Coronary artery (tissue), 2 donors: ENCODE measurements around the gene PLEKHA7.
"Not testable (repeated sequence)": the region's sequence is repeated elsewhere in the genome, so short reads cannot be mapped to it uniquely, and the experiment has no call there.

ENCODE experiments used
- DNase-seq: peaks from one replicate; pipeline ENCODE4 v3.0.0-alpha.2; 2017; ENCODE audit warnings: low spot score
- H3K27ac ChIP-seq, 2 donors: fragments of 200-600 bp; sonication (generic); one replicate each; pipeline ENCODE4 v1.5.1; 2016 to 2019
- H3K4me3 ChIP-seq: fragments of 200-600 bp; sonication (generic); 2 replicates; pipeline ENCODE4 v1.5.1; 2016; ENCODE audit warnings: mild to moderate bottlenecking, moderate library complexity
- CTCF ChIP-seq: fragments of 200-600 bp; sonication (generic); IDR thresholded peaks from one replicate; pipeline ENCODE4 v1.5.1; 2019; ENCODE audit warnings: antibody characterized with exemption

Gene PLEKHA7

GRCh38 chr11:16911186-16911585, 103.0 kb downstream of the PLEKHA7 start:
- no peak for DNase-seq
- TF ChIP-seq CTCF: no peak
- Histone ChIP-seq H3K27ac (no peak overlapping the region), H3K4me3 (no peak overlapping the region)

- Histone ChIP-seq H3K27ac (no peak overlapping the region), H3K4me3 (no peak overlapping the region)
- DNase-seq: no peak
- no peak for TF ChIP-seq CTCF
Observed at GRCh38 chr11:16909359-16910035, 104.7 kb downstream of the PLEKHA7 start.

- H3K4me3 ChIP-seq: no peak overlapping the region
- no peak for TF ChIP-seq CTCF
- no peak overlapping the region for H3K27ac ChIP-seq
- DNase-seq: no peak
Observed at GRCh38 chr11:16905375-16905774, 108.8 kb downstream of the PLEKHA7 start.

GRCh38 chr11:16904761-16905160, 109.5 kb downstream of the PLEKHA7 start:
- DNase-seq, H3K27ac ChIP-seq, H3K4me3 ChIP-seq: not testable (repeated sequence)

GRCh38 chr11:16902781-16903378, 111.3 kb downstream of the PLEKHA7 start:
- no peak overlapping the region for H3K4me3 ChIP-seq
- H3K27ac ChIP-seq: no peak overlapping the region
- no peak for DNase-seq
- no peak for TF ChIP-seq CTCF

GRCh38 chr11:16902182-16902581, 112.0 kb downstream of the PLEKHA7 start:
- no peak overlapping the region for H3K27ac ChIP-seq
- H3K4me3 ChIP-seq: no peak overlapping the region
- no peak for DNase-seq
- no peak for TF ChIP-seq CTCF

GRCh38 chr11:16900491-16900890, 113.7 kb downstream of the PLEKHA7 start:
- Histone ChIP-seq H3K27ac (no peak overlapping the region), H3K4me3 (no peak overlapping the region)
- DNase-seq: no peak
- no peak for TF ChIP-seq CTCF
